ENCODE measurements around the gene MSRB1. TPM values are rescaled to one million over a fixed set of nuclear protein-coding genes. Genes with fewer than 3 reads are reported as not detected.

MSRB1 gene
- total and polyA plus RNA-seq, 9 of the 15 experiments (the other 6 are each of a cell fraction or from before 2014, with no cell fraction given) = 5.4 to 33.7 (median 25.7) TPM

- TF ChIP-seq ZBTB11 (CRISPR knock-in tag; IDR thresholded peaks at IDR 0.05) (no peak), TFAM (CRISPR knock-in tag; conservative IDR thresholded peaks at IDR 0.05) (no peak), CREBBP (IDR thresholded peaks at IDR 0.05; ENCODE audit: low read depth, low read length) (no peak), MBD1 (CRISPR knock-in tag; IDR thresholded peaks at IDR 0.05) (no peak), CREB3L1 (IDR thresholded peaks at IDR 0.05; ENCODE audit: borderline replicate concordance, low read depth) (no peak), ZC3H8 (IDR thresholded peaks at IDR 0.05) (no peak), NFATC3 (IDR thresholded peaks at IDR 0.05) (no peak), ZNF707 (CRISPR knock-in tag; conservative IDR thresholded peaks at IDR 0.05) (no peak)
Observed at GRCh38 chr16:1915732-1916639, 27.0 kb downstream of the MSRB1 start (continued).
